Endodermal cell (in vitro differentiated cells): ENCODE results near the gene RPTOR. TPM values are rescaled to one million over a fixed set of nuclear protein-coding genes. Genes with fewer than 3 reads are reported as not detected.

Experiments
- DNase-seq: peaks from one replicate; pipeline ENCODE4 v3.0.0-alpha.2; 2017
- H3K27ac ChIP-seq: 2 replicates; pipeline ENCODE4 v1.5.1; 2013; ENCODE audit warnings: mild to moderate bottlenecking, low read depth, low read length, moderate library complexity
- H3K27me3 ChIP-seq: 2 replicates; pipeline ENCODE4 v1.6.1; 2013; ENCODE audit warnings: mild to moderate bottlenecking, low read length, moderate library complexity; ENCODE audit not compliant: insufficient read depth, control insufficient read depth, poor library complexity, severe bottlenecking
- H3K36me3 ChIP-seq: 2 replicates; pipeline ENCODE4 v1.7.0; 2013; ENCODE audit warnings: mild to moderate bottlenecking, low read length, moderate library complexity; ENCODE audit not compliant: control insufficient read depth, insufficient read depth
- H3K4me1 ChIP-seq: one replicate; pipeline ENCODE4 v1.7.0; 2013; ENCODE audit warnings: low read length; ENCODE audit not compliant: control insufficient read depth, insufficient read depth
- H3K4me3 ChIP-seq: 2 replicates; pipeline ENCODE4 v1.5.1; 2013; ENCODE audit warnings: mild to moderate bottlenecking, low read length, moderate library complexity
- H3K9ac ChIP-seq: 2 replicates; pipeline ENCODE4 v1.6.1; 2013; ENCODE audit warnings: mild to moderate bottlenecking, low read length, moderate library complexity; ENCODE audit not compliant: poor library complexity, severe bottlenecking; ENCODE audit errors: extremely low read depth
- H3K9me3 ChIP-seq: 2 replicates; pipeline ENCODE4 v1.6.1; 2013; ENCODE audit warnings: mild to moderate bottlenecking, low read length, moderate library complexity; ENCODE audit not compliant: control insufficient read depth
- H3K27ac Mint-ChIP-seq: 2 replicates; pipeline ENCODE4 v1.8.0; 2020; ENCODE audit warnings: mixed read lengths
- H3K27me3 Mint-ChIP-seq: 2 replicates; pipeline ENCODE4 v1.8.0; 2021; ENCODE audit warnings: mild to moderate bottlenecking, mixed read lengths; ENCODE audit not compliant: insufficient read depth
- H3K36me3 Mint-ChIP-seq: 2 replicates; pipeline ENCODE4 v1.8.0; 2020; ENCODE audit warnings: low read depth, mixed read lengths
- H3K4me1 Mint-ChIP-seq: 2 replicates; pipeline ENCODE4 v1.8.0; 2020; ENCODE audit warnings: mixed read lengths
- H3K4me3 Mint-ChIP-seq: 2 replicates; pipeline ENCODE4 v1.8.0; 2020; ENCODE audit warnings: mild to moderate bottlenecking, moderate library complexity, mixed read lengths
- H3K9me3 Mint-ChIP-seq: 2 replicates; pipeline ENCODE4 v1.8.0; 2020; ENCODE audit warnings: mild to moderate bottlenecking, mixed read lengths
- CTCF ChIP-seq: fragments of 200-600 bp; sonication (generic); conservative IDR thresholded peaks from 2 replicates; pipeline ENCODE4 v1.5.0; 2021; ENCODE audit warnings: antibody characterized with exemption, mild to moderate bottlenecking
- WGBS, 2 experiments: methylation state at CpG; one replicate each; pipeline versions ENCODE4 v1.1.5 to v1.1.7; 2013; ENCODE audit warnings: missing lambda C conversion rate in 2 of 2, mixed read lengths in 1 of 2; ENCODE audit not compliant: insufficient coverage in 1 of 2, insufficient read length in 1 of 2; 5-methylcytosine and 5-hydroxymethylcytosine counted together
- total RNA-seq, 2 donors: library from RNA; stranded (reverse); fragmentation: NEBNext Ultra II Directional in 1 of 2; extraction: Animal tissue kit (Norgen Biotek cat#: 25700) in 1 of 2; gene quantifications; 2 replicates in 1 of 2; 3 replicates in 1 of 2; pipeline ENCODE4 v1.2.1, GENCODE V29; 2021

The RPTOR gene
- total RNA-seq, 2 donors from 2014 or later: 45.1 to 53.4 TPM

- peak overlapping the region; percentile 25 for H3K27ac Mint-ChIP-seq
- 84% methylated on average over 11 to 14 of the region's 14 CpGs for WGBS, 2 experiments
- H3K4me1 Mint-ChIP-seq: peaks cover 23% of the 10 kb centered on the region
- Histone ChIP-seq H3K4me1 (peaks cover 7% of the 10 kb centered on the region), H3K27ac (no peak overlapping the region), H3K9me3 (no peaks in the 10 kb centered on the region), H3K36me3 (peaks cover under 1% of the 10 kb centered on the region), H3K9ac (no peak overlapping the region), H3K27me3 (no peaks in the 10 kb centered on the region), H3K4me3 (no peak overlapping the region)
- H3K27me3 Mint-ChIP-seq: no peaks in the 10 kb centered on the region
- peaks cover 2% of the 10 kb centered on the region for H3K36me3 Mint-ChIP-seq
- no peaks in the 10 kb centered on the region for H3K9me3 Mint-ChIP-seq
- peak; percentile 94 for TF ChIP-seq CTCF
- DNase-seq: peak; percentile 95
- no peak overlapping the region for H3K4me3 Mint-ChIP-seq
Measured at GRCh38 chr17:80649672-80650330, 105.2 kb downstream of the RPTOR start.

GRCh38 chr17:80650331-80650672, 105.7 kb downstream of the RPTOR start:
- Mint-ChIP-seq H3K27ac (peak overlapping the region; percentile 25), H3K4me3 (no peak overlapping the region), H3K4me1 (peaks cover 23% of the 10 kb centered on the region), H3K9me3 (no peaks in the 10 kb centered on the region), H3K36me3 (peaks cover 2% of the 10 kb centered on the region), H3K27me3 (no peaks in the 10 kb centered on the region)
- no peak overlapping the region for H3K4me3 ChIP-seq
- H3K9me3 ChIP-seq: no peaks in the 10 kb centered on the region
- H3K36me3 ChIP-seq: no peaks in the 10 kb centered on the region
- no peaks in the 10 kb centered on the region for H3K27me3 ChIP-seq
- H3K4me1 ChIP-seq: peaks cover 7% of the 10 kb centered on the region
- DNase-seq: no peak
- H3K9ac ChIP-seq: no peak overlapping the region
- 68% methylated on average over 7 of the region's 8 CpGs; no CpG with 5 or more reads in 1 of the 2 experiments for WGBS, 2 experiments
- no peak overlapping the region for H3K27ac ChIP-seq
- TF ChIP-seq CTCF: no peak

GRCh38 chr17:80650751-80651518, 106.3 kb downstream of the RPTOR start:
- Histone ChIP-seq H3K9me3 (no peaks in the 10 kb centered on the region), H3K9ac (no peak overlapping the region), H3K27me3 (no peaks in the 10 kb centered on the region), H3K27ac (no peak overlapping the region), H3K4me1 (peaks cover 7% of the 10 kb centered on the region), H3K36me3 (no peaks in the 10 kb centered on the region), H3K4me3 (no peak overlapping the region)
- peaks cover 21% of the 10 kb centered on the region for H3K4me1 Mint-ChIP-seq
- H3K36me3 Mint-ChIP-seq: peaks cover 2% of the 10 kb centered on the region
- no peaks in the 10 kb centered on the region for H3K27me3 Mint-ChIP-seq
- H3K9me3 Mint-ChIP-seq: no peaks in the 10 kb centered on the region
- H3K27ac Mint-ChIP-seq: peak overlapping the region; percentile 4
- H3K4me3 Mint-ChIP-seq: no peak overlapping the region
- TF ChIP-seq CTCF: no peak
- 75 to 84% methylated on average over 16 to 17 of the region's 17 CpGs for WGBS, 2 experiments
- peak; percentile 68 for DNase-seq
